GM11168 (cell line): ENCODE data around the gene DEPDC7.
"Not testable (repeated sequence)": the region's sequence is repeated elsewhere in the genome, so short reads cannot be mapped to it uniquely, and the experiment has no call there.

ENCODE experiments used
- in situ Hi-C: fragments of 300-500 bp; cut with MboI; formaldehyde crosslinking; loops from one replicate; pipeline ENCODE4 v1.12.0; 2022; ENCODE audit warnings: low sequenced_read_pairs; ENCODE audit not compliant: unreplicated experiment

Gene DEPDC7

DNA sequence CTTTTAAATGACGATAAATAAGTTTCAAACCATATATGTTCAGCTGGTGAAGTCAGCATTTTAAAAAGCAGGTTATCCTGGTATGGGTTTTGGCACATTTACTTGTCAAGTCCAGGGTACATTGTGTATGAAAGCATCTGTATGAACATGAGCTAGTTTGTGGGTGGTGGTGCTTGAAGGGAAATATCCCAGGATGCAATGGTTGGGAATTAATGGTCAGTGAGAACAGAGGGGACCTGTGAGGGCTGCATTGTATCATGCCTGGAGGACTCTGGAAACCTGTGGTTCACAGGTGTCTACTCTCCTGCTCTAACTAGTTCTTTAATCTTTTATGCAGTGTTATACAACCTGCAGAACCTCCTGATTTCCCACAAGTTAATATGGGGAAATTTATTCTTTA, 5.8 kb downstream of the DEPDC7 start:
- in situ Hi-C loops, result no loop called here

DNA sequence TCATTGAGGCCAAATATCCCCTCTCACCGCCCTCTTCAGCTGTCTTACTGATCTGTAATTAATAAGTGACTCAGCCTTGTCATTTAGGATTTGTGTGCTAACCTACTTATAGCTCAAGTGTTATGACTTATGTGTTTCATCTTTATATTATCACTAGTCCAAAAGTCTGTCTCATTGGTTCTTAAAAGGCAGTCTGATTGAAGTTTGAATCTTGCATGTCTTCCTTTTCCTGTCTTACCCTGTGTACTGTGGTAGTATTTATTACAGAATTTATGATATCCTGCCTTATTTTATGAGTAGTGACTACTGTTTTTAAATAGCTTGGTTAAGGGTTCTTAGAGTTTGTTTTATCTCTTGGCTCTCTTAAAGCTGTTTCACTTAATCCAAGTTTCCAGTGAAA, 6.3 kb downstream of the DEPDC7 start:
- in situ Hi-C loops, result no loop called here

DNA sequence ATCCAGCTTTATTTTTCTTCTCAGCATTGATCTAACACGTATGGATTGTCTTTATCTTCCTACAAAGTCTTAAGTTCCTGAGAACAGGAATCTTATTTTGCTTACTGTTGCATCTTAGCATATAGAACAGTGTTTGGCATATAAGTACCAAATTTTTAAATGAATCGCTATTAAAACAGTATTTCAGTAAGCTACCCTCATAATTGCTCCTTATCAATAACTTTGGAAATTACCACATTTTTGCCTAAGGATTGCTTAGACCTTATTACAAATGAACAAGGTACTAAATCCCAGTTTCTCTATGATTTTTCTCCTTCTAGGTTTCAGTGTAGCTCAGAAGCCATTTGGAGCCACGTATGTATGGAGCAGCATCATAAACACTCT, 9.7 kb downstream of the DEPDC7 start:
- in situ Hi-C loops, result no loop called here

- in situ Hi-C loops, result no loop called here
Measured at GRCh38 chr11:33027233-33027632, 11.6 kb downstream of the DEPDC7 start.

GRCh38 chr11:33027846-33028536, 12.3 kb downstream of the DEPDC7 start:
- in situ Hi-C loops, result no loop called here

GRCh38 chr11:33028537-33028914, 12.8 kb downstream of the DEPDC7 start:
- in situ Hi-C loops, result no loop called here

DNA sequence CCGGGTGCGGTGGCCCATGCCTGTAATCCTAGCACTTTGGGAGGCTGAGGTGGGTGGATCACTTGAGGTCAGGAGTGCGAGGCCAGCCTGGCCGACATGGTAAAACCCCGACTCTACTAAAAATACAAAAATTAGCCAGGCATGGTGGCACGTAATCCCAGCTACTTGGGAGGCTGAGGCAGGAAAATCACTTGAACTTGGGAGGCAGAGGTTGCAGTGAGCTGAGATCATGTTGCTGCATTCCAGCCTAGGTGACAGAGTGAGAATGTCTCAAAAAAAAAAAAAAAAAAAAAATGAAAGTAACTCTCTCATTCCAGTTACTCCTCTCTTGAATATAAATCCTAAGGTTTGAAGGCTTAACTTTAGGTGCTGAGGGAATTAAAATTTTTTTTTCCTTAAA, 13.5 kb downstream of the DEPDC7 start:
- in situ Hi-C loops, result not testable (repeated sequence)

DNA sequence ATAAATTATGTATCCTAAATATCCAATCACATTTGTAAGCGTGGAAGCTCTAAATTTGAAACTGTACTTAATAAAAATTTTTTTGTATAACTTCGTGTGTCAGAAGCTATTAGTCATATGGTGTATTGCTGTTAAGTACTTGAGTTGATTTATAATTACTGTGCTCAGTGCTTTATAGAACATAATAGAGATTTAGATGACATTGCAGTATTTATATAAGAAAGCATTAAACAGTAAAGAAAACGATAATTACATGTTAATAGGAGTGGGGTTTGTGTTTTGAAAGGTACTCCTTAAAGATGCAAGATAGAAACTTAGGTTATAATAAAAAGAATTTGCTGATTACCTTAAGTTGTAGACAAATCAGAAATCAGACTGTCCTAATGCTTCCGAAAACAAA, 17.8 kb downstream of the DEPDC7 start:
- in situ Hi-C loops, result no loop called here

DNA sequence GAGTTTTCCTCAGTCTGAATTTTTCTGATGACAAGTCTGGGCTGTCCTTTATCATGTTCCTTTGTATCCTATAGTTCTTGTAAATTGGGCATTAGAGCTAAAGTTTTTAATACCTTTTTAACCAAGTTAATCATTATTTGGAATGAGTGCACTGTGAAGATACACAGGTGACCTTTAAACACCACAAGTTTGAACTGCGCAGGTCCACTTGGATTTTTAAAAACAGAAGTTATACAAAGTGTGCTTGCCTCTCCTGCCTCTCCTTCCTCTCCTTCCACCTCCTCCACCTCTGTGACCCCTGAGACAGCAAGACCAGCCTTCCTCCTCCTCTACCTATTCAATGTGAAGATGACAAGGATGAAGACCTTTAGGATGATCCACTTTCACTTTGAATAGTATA, 19.3 kb downstream of the DEPDC7 start:
- in situ Hi-C loops, result no loop called here

DNA sequence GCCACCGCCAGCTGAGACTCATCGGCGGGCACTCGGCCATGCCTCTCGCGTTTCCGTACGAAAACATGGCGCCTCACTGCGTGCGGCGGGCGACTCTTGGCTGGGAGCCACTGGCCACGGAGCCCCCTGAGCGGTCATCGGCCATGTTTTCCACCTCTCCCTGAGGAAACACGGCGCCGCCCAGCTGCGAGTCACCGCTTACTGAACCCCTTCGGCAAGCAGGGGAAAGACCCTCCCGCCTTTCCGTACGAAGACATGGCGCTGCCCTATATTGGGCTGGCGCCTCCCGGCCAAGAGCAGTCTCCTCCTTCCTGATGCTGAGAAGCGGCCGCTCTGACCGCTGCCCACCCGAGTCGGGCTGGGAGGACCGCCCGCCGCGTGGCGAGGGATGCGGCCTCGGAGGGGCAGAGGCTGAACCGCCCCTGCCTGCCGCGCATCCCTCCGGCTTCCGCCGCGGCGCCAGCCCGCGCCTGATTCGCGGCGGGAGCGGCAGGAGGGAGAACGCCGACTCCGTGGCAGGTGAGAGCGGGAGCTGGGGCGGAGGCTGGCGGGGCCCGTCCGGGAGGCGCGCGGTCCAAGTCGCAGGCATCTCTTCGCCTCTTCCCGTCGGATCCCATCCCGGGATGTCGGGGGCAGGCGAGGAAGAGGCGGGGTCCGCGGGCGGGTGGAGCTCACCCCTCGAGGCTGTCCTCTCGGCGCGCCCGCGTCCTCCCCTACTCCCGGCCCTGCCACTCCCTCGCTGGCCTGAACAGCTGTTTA, 23.8 kb downstream of the DEPDC7 start, which contains the start of gene TCP11L1:
TSS of gene TCP11L1 (plus strand) at position 299 of the 759 bp plus-strand sequence. CDS start 4,202 bp downstream, outside the sequence.
- in situ Hi-C loops, result no loop called here

DNA sequence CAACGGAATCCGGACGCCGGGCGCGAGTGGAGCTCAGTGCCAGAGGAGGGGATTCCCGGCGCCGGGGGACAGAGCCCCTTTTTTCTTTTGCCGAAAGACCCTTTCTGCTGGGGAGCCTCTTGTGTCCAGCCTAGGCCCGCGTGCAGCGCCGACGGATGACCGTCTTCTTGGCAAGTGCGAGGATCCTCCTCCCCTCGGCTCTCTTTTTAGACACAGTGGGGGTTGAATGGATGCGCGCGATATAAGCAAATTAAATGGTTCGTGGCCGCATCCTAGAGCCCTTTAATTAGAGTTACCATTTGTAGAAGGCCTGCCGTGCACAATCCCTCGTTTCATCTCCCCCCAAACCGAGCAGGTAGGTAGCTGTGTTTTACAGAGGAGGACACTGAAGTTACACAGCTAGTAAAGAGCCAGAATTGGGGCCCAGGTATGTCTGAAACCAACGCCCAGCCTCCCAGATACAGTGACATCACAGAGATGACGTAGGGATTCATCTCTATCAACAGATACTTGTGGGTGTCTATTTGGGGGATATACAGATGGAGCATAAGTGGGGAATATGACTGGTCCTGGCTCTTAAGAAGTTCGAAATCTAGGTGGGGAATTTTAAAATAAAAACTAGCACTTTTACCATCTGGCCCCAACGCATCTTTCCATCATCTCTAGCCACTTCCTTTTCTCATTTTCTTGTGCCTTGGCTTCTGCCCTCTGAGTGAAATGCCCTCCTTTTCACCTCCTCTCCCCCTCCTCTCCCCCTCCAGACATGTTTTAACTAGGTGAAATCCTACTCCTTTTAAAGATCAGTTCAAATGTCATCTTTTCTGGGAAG, 24.6 kb downstream of the DEPDC7 start:
- in situ Hi-C loops, result no loop called here

- in situ Hi-C loops, result no loop called here
Measured at GRCh38 chr11:33040862-33041453, 25.3 kb downstream of the DEPDC7 start.

DNA sequence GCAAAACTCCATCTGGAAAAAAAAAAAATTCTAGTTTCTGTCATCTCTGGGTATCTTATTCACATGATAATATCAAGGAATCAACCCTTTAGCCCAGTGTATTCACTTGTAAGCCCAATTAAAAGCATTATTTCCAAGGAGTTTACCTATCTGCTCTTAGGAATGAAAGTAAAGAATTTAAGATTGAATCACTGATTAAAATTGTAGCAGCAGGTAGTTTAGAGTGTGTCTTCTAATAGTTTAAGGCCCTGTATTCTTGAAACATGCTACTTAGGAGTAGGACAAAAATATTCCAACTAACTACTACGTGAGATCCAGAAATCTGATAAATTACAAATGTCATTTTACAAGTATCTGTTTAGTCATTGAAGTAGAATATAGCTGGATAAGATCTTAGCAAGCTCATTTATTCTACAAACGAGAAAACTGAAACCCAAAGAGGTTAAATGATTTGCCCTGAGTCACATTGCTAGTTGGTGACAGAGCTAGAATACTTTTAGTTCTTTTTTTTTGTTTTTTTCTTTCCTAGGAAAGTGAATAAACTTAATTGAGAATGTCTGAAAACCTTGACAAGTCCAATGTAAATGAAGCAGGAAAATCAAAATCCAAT, 27.6 kb downstream of the DEPDC7 start:
- in situ Hi-C loops, result no loop called here

GRCh38 chr11:33044285-33044756, 28.6 kb downstream of the DEPDC7 start:
- in situ Hi-C loops, result no loop called here

DNA sequence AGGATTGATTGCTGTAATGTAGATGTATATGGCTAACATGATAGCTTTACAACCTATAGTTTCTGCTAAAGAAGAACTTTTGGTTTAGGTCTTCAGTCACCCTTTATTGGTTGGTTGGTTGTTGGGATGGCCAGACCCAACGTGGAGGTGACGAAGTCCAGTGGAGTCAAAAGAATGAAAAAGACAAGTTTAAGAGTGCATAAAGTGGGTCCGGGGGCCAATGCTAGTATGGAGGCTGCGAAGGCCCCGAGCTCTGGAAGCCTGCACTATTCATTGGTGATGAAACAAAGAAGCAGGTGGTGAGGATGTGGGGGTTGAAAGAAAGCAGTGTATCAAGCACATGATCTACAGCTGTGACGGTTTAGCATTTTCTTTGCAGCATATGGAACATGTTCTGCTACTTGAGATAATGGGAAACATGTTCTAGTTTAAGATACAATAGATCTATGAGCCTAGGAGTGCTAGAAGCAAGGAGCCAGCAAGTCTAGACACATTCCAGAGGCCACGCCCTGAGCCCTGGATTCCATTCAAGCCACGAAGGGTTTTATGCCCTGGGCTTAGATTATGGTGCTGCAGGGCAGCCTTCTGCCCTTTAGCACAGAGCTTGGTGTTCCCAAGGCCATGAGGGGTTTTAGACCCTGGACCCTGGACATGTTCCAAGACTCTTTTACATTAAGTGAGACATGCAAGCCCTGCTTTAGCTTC, 30.0 kb downstream of the DEPDC7 start:
- in situ Hi-C loops, result no loop called here

GRCh38 chr11:33048701-33049100, 33.0 kb downstream of the DEPDC7 start:
- in situ Hi-C loops, result not testable (repeated sequence)

- in situ Hi-C loops, result loop anchor here (25.0 kb wide), 1 partner anchor 212 kb away; the partner anchor contains the start of gene PRRG4
Measured at GRCh38 chr11:33049565-33050408, 34.1 kb downstream of the DEPDC7 start.

DNA sequence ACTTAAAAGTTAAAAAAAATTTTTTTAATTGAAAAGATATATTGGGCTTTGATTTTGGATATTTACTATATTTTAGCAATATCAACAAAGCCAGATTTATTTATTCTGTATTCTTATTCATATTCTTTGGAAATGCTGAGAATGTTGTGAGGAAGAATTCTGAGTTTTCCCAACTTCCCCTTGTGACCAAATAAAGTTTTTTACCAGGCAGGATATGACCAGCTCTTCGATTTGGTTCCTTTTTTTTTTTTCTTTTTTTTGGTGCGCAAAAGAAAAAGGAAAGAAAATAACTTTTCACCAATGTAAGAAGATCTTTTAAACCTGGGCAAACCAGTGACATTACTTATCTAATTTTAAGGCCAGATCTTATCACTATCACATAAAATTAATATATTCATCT, 36.6 kb downstream of the DEPDC7 start:
- in situ Hi-C loops, result loop anchor here (25.0 kb wide), 1 partner anchor 215 kb away; the partner anchor contains the start of gene PRRG4
